ENCODE measurements around the gene FAM50A.
A peak's percentile ranks its signal among the peaks of the same experiment; 100 is the strongest.

FAM50A gene

GRCh38 chrX:154465601-154466000, 21.7 kb downstream of the FAM50A start:
- DNase-seq (ENCODE audit: low spot score) = no peak

GRCh38 chrX:154466036-154466435, 22.1 kb downstream of the FAM50A start:
- no peak for DNase-seq (ENCODE audit: low spot score)

- DNase-seq (ENCODE audit: low spot score) = no peak
These were observed 23.0 kb downstream of the FAM50A start for GRCh38 chrX:154466907-154467306.

GRCh38 chrX:154467556-154467955, 23.6 kb downstream of the FAM50A start:
- DNase-seq (ENCODE audit: low spot score) = no peak

- no peak for DNase-seq (ENCODE audit: low spot score)
These were observed 24.3 kb downstream of the FAM50A start for GRCh38 chrX:154468217-154468616.

- no peak for DNase-seq (ENCODE audit: low spot score)
These were observed 25.2 kb downstream of the FAM50A start for GRCh38 chrX:154469114-154469513.

- DNase-seq (ENCODE audit: low spot score) = no peak
These were observed 25.9 kb downstream of the FAM50A start for GRCh38 chrX:154469880-154470279.

- DNase-seq (ENCODE audit: low spot score) = no peak
These were observed 26.5 kb downstream of the FAM50A start for GRCh38 chrX:154470434-154470833.

GRCh38 chrX:154470914-154471568, 27.1 kb downstream of the FAM50A start:
- DNase-seq (ENCODE audit: low spot score) = no peak

- DNase-seq (ENCODE audit: low spot score) = no peak
These were observed 28.1 kb downstream of the FAM50A start for GRCh38 chrX:154471839-154472684.

GRCh38 chrX:154472685-154473632, 29.0 kb downstream of the FAM50A start:
- DNase-seq (ENCODE audit: low spot score) = no peak

- DNase-seq (ENCODE audit: low spot score) = no peak
These were observed 29.7 kb downstream of the FAM50A start for GRCh38 chrX:154473683-154474082.

- no peak for DNase-seq (ENCODE audit: low spot score)
These were observed 32.9 kb downstream of the FAM50A start for GRCh38 chrX:154476821-154477220.

GRCh38 chrX:154477891-154478477, 34.0 kb downstream of the FAM50A start:
- DNase-seq (ENCODE audit: low spot score) = no peak

GRCh38 chrX:154478728-154479622, 35.0 kb downstream of the FAM50A start, which contains the start of gene LAGE3:
LAGE3 (minus strand) TSS chrX:154479281; CDS start chrX:154478915, 366 bp downstream.
- peak; percentile 82 for DNase-seq (ENCODE audit: low spot score)

- no peak for DNase-seq (ENCODE audit: low spot score)
These were observed 37.3 kb downstream of the FAM50A start for GRCh38 chrX:154481195-154481594.

GRCh38 chrX:154481911-154482601, 38.1 kb downstream of the FAM50A start:
- no peak for DNase-seq (ENCODE audit: low spot score)

- no peak for DNase-seq (ENCODE audit: low spot score)
These were observed 38.8 kb downstream of the FAM50A start for GRCh38 chrX:154482786-154483185.

- no peak for DNase-seq (ENCODE audit: low spot score)
These were observed 39.4 kb downstream of the FAM50A start for GRCh38 chrX:154483325-154483724.

Data from HuH-7.5 (cell line).